CD14-positive monocyte (primary cell): ENCODE results near the gene ADRA2C. TPM values are rescaled to one million over a fixed set of nuclear protein-coding genes. Genes with fewer than 3 reads are reported as not detected.

ENCODE experiments used
- DNase-seq, 3 donors: peaks; one replicate each; pipeline ENCODE4 v3.0.0-alpha.2; 2011 to 2022
- H2AFZ ChIP-seq: 2 replicates; pipeline ENCODE4 v1.6.0; 2012; ENCODE audit warnings: mild to moderate bottlenecking, low read depth, low read length, inconsistent platforms; ENCODE audit not compliant: insufficient read depth, poor library complexity, severe bottlenecking
- H3K27ac ChIP-seq, 2 donors: 1 replicate in 1 of 2; 2 replicates in 1 of 2; pipeline ENCODE4 v1.5.1; 2012 to 2013; ENCODE audit warnings: low read length in 2 of 2, control low read depth in 1 of 2, inconsistent platforms in 1 of 2, low read depth in 1 of 2, mild to moderate bottlenecking in 1 of 2
- H3K27me3 ChIP-seq, 2 donors: one replicate each; pipeline versions ENCODE4 v1.6.0 to v1.6.1; 2011 to 2013; ENCODE audit warnings: low read length in 2 of 2; ENCODE audit not compliant: control insufficient read depth in 2 of 2, insufficient read depth in 2 of 2
- H3K36me3 ChIP-seq, 2 donors: replicated peaks in 1 of 2; 1 replicate in 1 of 2; 2 replicates in 1 of 2; pipeline versions ENCODE4 v1.5.1 to v1.6.1; 2012 to 2013; ENCODE audit warnings: low read length in 2 of 2, control low read depth in 1 of 2, inconsistent platforms in 1 of 2, mild to moderate bottlenecking in 1 of 2; ENCODE audit not compliant: insufficient read depth in 2 of 2, control insufficient read depth in 1 of 2
- H3K4me1 ChIP-seq, 2 donors: 1 replicate in 1 of 2; 2 replicates in 1 of 2; pipeline versions ENCODE4 v1.5.1 to v1.6.1; 2012 to 2013; ENCODE audit warnings: low read length in 2 of 2, control low read depth in 1 of 2, inconsistent platforms in 1 of 2, mild to moderate bottlenecking in 1 of 2, moderate library complexity in 1 of 2; ENCODE audit not compliant: insufficient read depth in 2 of 2, control insufficient read depth in 1 of 2
- H3K4me2 ChIP-seq: replicated peaks from 2 replicates; pipeline ENCODE3; 2012; ENCODE audit warnings: low read length, moderate library complexity, mild to moderate bottlenecking; ENCODE audit not compliant: poor library complexity, severe bottlenecking; ENCODE audit errors: extremely low read depth
- H3K4me3 ChIP-seq, 3 experiments: fragments of 200-600 bp in 1 of 3; sonication (generic) in 1 of 3; replicated peaks in 1 of 3; 1 replicate in 2 of 3; 2 replicates in 1 of 3; pipeline ENCODE4 v1.5.1; 2011 to 2013; ENCODE audit warnings: low read length in 3 of 3, mild to moderate bottlenecking in 3 of 3, control low read depth in 2 of 3, low read depth in 2 of 3, inconsistent platforms in 1 of 3, moderate library complexity in 1 of 3
- H3K79me2 ChIP-seq: 2 replicates; pipeline ENCODE4 v1.6.0; 2012; ENCODE audit warnings: mild to moderate bottlenecking, control low read depth, inconsistent platforms, low read length, moderate library complexity; ENCODE audit not compliant: insufficient read depth
- H3K9ac ChIP-seq: 2 replicates; pipeline ENCODE4 v1.6.0; 2017; ENCODE audit warnings: low read length, mild to moderate bottlenecking; ENCODE audit not compliant: insufficient read depth, poor library complexity, severe bottlenecking
- H3K9me3 ChIP-seq, 2 donors: replicated peaks in 1 of 2; 1 replicate in 1 of 2; 2 replicates in 1 of 2; pipeline versions ENCODE4 v1.5.1 to v1.6.1; 2012 to 2013; ENCODE audit warnings: low read length in 2 of 2, control low read depth in 1 of 2; ENCODE audit not compliant: control insufficient read depth in 1 of 2, insufficient read depth in 1 of 2
- H4K20me1 ChIP-seq: 2 replicates; pipeline ENCODE4 v1.6.0; 2012; ENCODE audit warnings: mild to moderate bottlenecking, low read length, control low read depth, moderate library complexity; ENCODE audit not compliant: insufficient read depth
- H3K27ac Mint-ChIP-seq, 7 donors: one replicate each; pipeline ENCODE4 v1.8.0; 2020; ENCODE audit warnings: mild to moderate bottlenecking in 7 of 7, mixed read lengths in 7 of 7, moderate library complexity in 6 of 7, inconsistent platforms in 2 of 7
- H3K27me3 Mint-ChIP-seq, 3 donors: one replicate each; pipeline ENCODE4 v1.8.0; 2021 to 2022; ENCODE audit warnings: low read depth in 3 of 3, mild to moderate bottlenecking in 3 of 3, mixed read lengths in 3 of 3, moderate library complexity in 3 of 3, inconsistent platforms in 1 of 3
- H3K36me3 Mint-ChIP-seq, 2 donors: one replicate each; pipeline ENCODE4 v1.8.0; 2020; ENCODE audit warnings: mixed read lengths in 2 of 2, inconsistent platforms in 1 of 2, mild to moderate bottlenecking in 1 of 2
- H3K4me1 Mint-ChIP-seq: one replicate; pipeline ENCODE4 v1.8.0; 2020; ENCODE audit warnings: mild to moderate bottlenecking, mixed read lengths
- H3K4me3 Mint-ChIP-seq, 2 donors: one replicate each; pipeline ENCODE4 v1.8.0; 2020; ENCODE audit warnings: mild to moderate bottlenecking in 2 of 2, mixed read lengths in 2 of 2, moderate library complexity in 1 of 2
- H3K9me3 Mint-ChIP-seq, 7 donors: one replicate each; pipeline ENCODE4 v1.8.0; 2020 to 2022; ENCODE audit warnings: mixed read lengths in 7 of 7, mild to moderate bottlenecking in 6 of 7, moderate library complexity in 6 of 7, inconsistent platforms in 2 of 7
- CTCF ChIP-seq: fragments of 200-600 bp; IDR thresholded peaks from one replicate; pipeline ENCODE4 v1.8.0; 2022; ENCODE audit warnings: antibody characterized with exemption, mild to moderate bottlenecking
- WGBS: methylation state at CpG from one replicate; pipeline ENCODE4 v1.1.5; 2013; ENCODE audit warnings: missing lambda C conversion rate; ENCODE audit not compliant: insufficient coverage; 5-methylcytosine and 5-hydroxymethylcytosine counted together
- intact Hi-C, 2 donors: fragments of 100-400 bp; cut with micrococcal nuclease; formaldehyde crosslinking; loops; one replicate each; pipeline versions ENCODE4 v1.15.0 to v1.15.1; 2023
- polyA plus RNA-seq, 3 donors: library from polyadenylated mRNA; depleted of rRNA in 1 of 3; unstranded in 2 of 3; stranded (reverse) in 1 of 3; fragments of 300-500 nt in 2 of 3; fragments of >200 nt in 1 of 3; fragmentation: Illumina TruSeq in 2 of 3; gene quantifications; 1 replicate in 2 of 3; 2 replicates in 1 of 3; pipeline ENCODE4 v1.2.3, GENCODE V29; 2012 to 2021

Gene ADRA2C
- polyA plus RNA-seq, 3 donors = not detected

- Histone ChIP-seq H3K4me2 (no peak overlapping the region), H3K36me3 (no peaks in the 10 kb centered on the region), H3K4me1 (no peaks in the 10 kb centered on the region), H3K79me2 (no peaks in the 10 kb centered on the region), H3K27me3 (peaks cover 2 to 24% of the 10 kb centered on the region in 2 donors), H4K20me1 (no peaks in the 10 kb centered on the region), H3K4me3 (no peak overlapping the region), H3K27ac (no peak overlapping the region), H3K9me3 (no peaks in the 10 kb centered on the region), H3K9ac (no peak overlapping the region), H2AFZ (no peak overlapping the region)
- no peak overlapping the region for H3K27ac Mint-ChIP-seq
- DNase-seq = no peak
- H3K27me3 Mint-ChIP-seq = peaks cover 26 to 33% (median 27%) of the 10 kb centered on the region in 3 donors
- intact Hi-C loops = no loop called here
- WGBS = 82% methylated on average over 8 of the region's 8 CpGs
- no peak for TF ChIP-seq CTCF
- H3K9me3 Mint-ChIP-seq = peaks cover 0 to 13% (median 6%) of the 10 kb centered on the region in 7 donors
- no peak overlapping the region for H3K4me3 Mint-ChIP-seq
- H3K36me3 Mint-ChIP-seq = peaks cover 0 to 2% of the 10 kb centered on the region in 2 donors
- peaks cover 3% of the 10 kb centered on the region for H3K4me1 Mint-ChIP-seq
Observed at GRCh38 chr4:3762264-3762663, 3.9 kb upstream of the ADRA2C start.

- WGBS = 29% methylated on average over 22 of the region's 24 CpGs
Observed at GRCh38 chr4:3762753-3763549, 3.2 kb upstream of the ADRA2C start.

More at GRCh38 chr4:3762753-3763549, 3.2 kb upstream of the ADRA2C start:
- Histone ChIP-seq H3K4me2 (no peak overlapping the region), H2AFZ (no peak overlapping the region), H3K9me3 (no peaks in the 10 kb centered on the region), H3K27ac (no peak overlapping the region), H3K4me3 (no peak overlapping the region), H3K9ac (no peak overlapping the region), H3K36me3 (no peaks in the 10 kb centered on the region), H4K20me1 (no peaks in the 10 kb centered on the region), H3K27me3 (peaks cover 2 to 28% of the 10 kb centered on the region in 2 donors), H3K4me1 (no peaks in the 10 kb centered on the region), H3K79me2 (no peaks in the 10 kb centered on the region)
- Mint-ChIP-seq H3K9me3 (peaks cover 0 to 15% (median 8%) of the 10 kb centered on the region in 7 donors), H3K4me1 (peaks cover 4% of the 10 kb centered on the region), H3K27me3 (peaks cover 27 to 38% (median 32%) of the 10 kb centered on the region in 3 donors), H3K4me3 (peak overlapping the region in 1 of 2 donors; percentile 34), H3K36me3 (peaks cover 0 to 4% of the 10 kb centered on the region in 2 donors), H3K27ac (no peak overlapping the region)
- no peak for DNase-seq
- intact Hi-C loops = no loop called here
- no peak for TF ChIP-seq CTCF
